ENCODE results near the gene LGALS8.

Gene LGALS8

GRCh38 chr1:236509647-236510401, 14.0 kb upstream of the LGALS8 start:
- DNase-seq (ENCODE audit: low read depth) = no peak

- no peak for DNase-seq (ENCODE audit: low read depth)
These were observed 11.9 kb upstream of the LGALS8 start for GRCh38 chr1:236511735-236512418.

- no peak for DNase-seq (ENCODE audit: low read depth)
These were observed 8.9 kb upstream of the LGALS8 start for GRCh38 chr1:236514703-236515442.

GRCh38 chr1:236515443-236515958, 8.3 kb upstream of the LGALS8 start:
- no peak for DNase-seq (ENCODE audit: low read depth)

- no peak for DNase-seq (ENCODE audit: low read depth)
These were observed 6.7 kb upstream of the LGALS8 start for GRCh38 chr1:236516929-236517704.

- DNase-seq (ENCODE audit: low read depth) = no peak
These were observed 5.5 kb upstream of the LGALS8 start for GRCh38 chr1:236518322-236518721.

GRCh38 chr1:236520445-236521005, 3.3 kb upstream of the LGALS8 start:
- DNase-seq (ENCODE audit: low read depth) = no peak

GRCh38 chr1:236522937-236523703, 662 bp upstream of the LGALS8 start:
- DNase-seq (ENCODE audit: low read depth) = no peak

- peak; percentile 52 for DNase-seq (ENCODE audit: low read depth)
These were observed 536 bp downstream of the LGALS8 start for GRCh38 chr1:236524142-236524894.

- no peak for DNase-seq (ENCODE audit: low read depth)
These were observed 1.1 kb downstream of the LGALS8 start for GRCh38 chr1:236524895-236525184.

GRCh38 chr1:236526079-236526478, 2.3 kb downstream of the LGALS8 start:
- DNase-seq (ENCODE audit: low read depth) = no peak

- DNase-seq (ENCODE audit: low read depth) = no peak
These were observed 6.5 kb downstream of the LGALS8 start for GRCh38 chr1:236530286-236530685.

GRCh38 chr1:236530959-236531358, 7.2 kb downstream of the LGALS8 start:
- no peak for DNase-seq (ENCODE audit: low read depth)

- no peak for DNase-seq (ENCODE audit: low read depth)
These were observed 9.1 kb downstream of the LGALS8 start for GRCh38 chr1:236532850-236533249.

GRCh38 chr1:236534151-236534651, 10.4 kb downstream of the LGALS8 start:
- no peak for DNase-seq (ENCODE audit: low read depth)

- no peak for DNase-seq (ENCODE audit: low read depth)
These were observed 11.4 kb downstream of the LGALS8 start for GRCh38 chr1:236535190-236535589.

GRCh38 chr1:236535662-236536161, 11.9 kb downstream of the LGALS8 start:
- DNase-seq (ENCODE audit: low read depth) = no peak

- DNase-seq (ENCODE audit: low read depth) = no peak
These were observed 12.8 kb downstream of the LGALS8 start for GRCh38 chr1:236536540-236536939.

GRCh38 chr1:236540813-236541465, 17.2 kb downstream of the LGALS8 start:
- DNase-seq (ENCODE audit: low read depth) = no peak

Measured in GM04503 (cell line).